Keratinocyte (primary cell): Measurements from ENCODE around the gene DIP2C.

Source experiments
- CTCF ChIP-seq, 3 experiments: IDR thresholded peaks in 1 of 3; conservative IDR thresholded peaks in 1 of 3; optimal IDR thresholded peaks in 1 of 3; 2 replicates in 2 of 3; 3 replicates in 1 of 3; pipeline versions ENCODE3 to v1.5.1; 2011; ENCODE audit warnings: low read length in 3 of 3, mild to moderate bottlenecking in 3 of 3, moderate library complexity in 2 of 3, control low read depth in 1 of 3, inconsistent platforms in 1 of 3; ENCODE audit not compliant: insufficient read depth in 2 of 3; ENCODE audit errors: extremely low read depth in 1 of 3
- EZH2 ChIP-seq: IDR thresholded peaks from one replicate; pipeline ENCODE4 v1.6.1; 2012; ENCODE audit warnings: inconsistent platforms, mild to moderate bottlenecking, low read length, moderate library complexity

DNA sequence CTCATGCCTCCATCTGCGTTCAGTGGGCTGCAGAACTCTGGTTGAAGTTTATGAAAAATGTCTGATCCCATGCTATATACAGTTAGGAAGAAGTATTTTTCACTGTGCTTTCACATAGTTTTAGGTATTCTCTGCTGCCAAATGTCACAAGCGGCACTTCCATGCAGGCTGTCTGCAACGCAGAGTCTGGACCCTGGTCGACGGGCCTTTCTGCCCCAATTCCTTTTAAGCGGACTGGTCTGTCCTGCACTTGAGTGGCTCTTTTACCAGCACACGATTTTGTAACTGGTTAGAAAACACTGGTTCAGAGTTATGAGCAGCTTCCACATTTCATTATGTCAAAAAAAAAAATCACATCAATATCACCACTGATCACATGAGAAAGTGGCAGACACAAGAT lies 143.0 kb downstream of the DIP2C start:
- no peak for TF ChIP-seq EZH2
- TF ChIP-seq CTCF (optimal IDR thresholded peaks at IDR 0.05 in 1 of 3, IDR thresholded peaks at IDR 0.05 in 1 of 3, conservative IDR thresholded peaks at IDR 0.05 in 1 of 3; ENCODE audit: extremely low read depth in 1 of 3, insufficient read depth in 2 of 3, low read length in 3 of 3), result no peak
